Tibial nerve (tissue), 4 donors: ENCODE data around the gene COBL. TPM values are rescaled to one million over a fixed set of nuclear protein-coding genes. Genes with fewer than 3 reads are reported as not detected.
A peak's percentile ranks its signal among the peaks of the same experiment; 100 is the strongest.
"Not testable (repeated sequence)": the region's sequence is repeated elsewhere in the genome, so short reads cannot be mapped to it uniquely, and the experiment has no call there.

Experiments used
- DNase-seq, 2 donors: peaks; one replicate each; pipeline ENCODE4 v3.0.0-alpha.2; 2019; ENCODE audit warnings: low spot score in 2 of 2
- H3K27ac ChIP-seq, 4 donors: fragments of 200-600 bp; sonication (generic) in 3 of 4; one replicate each; pipeline ENCODE4 v1.5.1; 2017 to 2019; ENCODE audit warnings: mild to moderate bottlenecking in 1 of 4
- H3K27me3 ChIP-seq, 2 donors: fragments of 200-600 bp; sonication (generic) in 1 of 2; one replicate each; pipeline versions ENCODE4 v1.5.1 to v1.6.0; 2017 to 2019
- H3K36me3 ChIP-seq, 3 donors: fragments of 200-600 bp; sonication (generic); one replicate each; pipeline ENCODE4 v1.5.1; 2018 to 2019
- H3K4me1 ChIP-seq, 4 donors: fragments of 200-600 bp; sonication (generic) in 3 of 4; one replicate each; pipeline ENCODE4 v1.5.1; 2017 to 2019
- H3K4me3 ChIP-seq, 4 donors: fragments of 200-600 bp; sonication (generic) in 3 of 4; one replicate each; pipeline ENCODE4 v1.5.1; 2017 to 2019; ENCODE audit warnings: mild to moderate bottlenecking in 1 of 4, moderate library complexity in 1 of 4
- H3K9me3 ChIP-seq, 4 donors: fragments of 200-600 bp; sonication (generic) in 3 of 4; one replicate each; pipeline ENCODE4 v1.5.1; 2017 to 2019
- EP300 ChIP-seq, 2 donors: sonication (generic); formaldehyde crosslinking; IDR thresholded peaks; one replicate each; pipeline ENCODE4 v1.6.1; 2017; ENCODE audit warnings: antibody characterized with exemption in 2 of 2, mild to moderate bottlenecking in 1 of 2
- POLR2A ChIP-seq, 2 donors: fragments of 450-650 bp; IDR thresholded peaks; one replicate each; pipeline ENCODE4 v1.6.1; 2017; ENCODE audit warnings: antibody characterized with exemption in 2 of 2, mild to moderate bottlenecking in 2 of 2, moderate library complexity in 2 of 2
- WGBS, 2 donors: methylation state at CpG; one replicate each; pipeline ENCODE4 v1.1.5; 2018; 5-methylcytosine and 5-hydroxymethylcytosine counted together
- total RNA-seq, 4 donors: library from RNA; depleted of rRNA; stranded (reverse); fragments of >200 nt; gene quantifications; one replicate each; pipeline ENCODE4 v1.1.0, GENCODE V29; 2016
- TF ChIP-seq, protein P1 (sequence below), 5 experiments: fragments of 200-600 bp in 3 of 5; fragments of 450-650 bp in 2 of 5; sonication (generic) in 3 of 5; IDR thresholded peaks; one replicate each; pipeline ENCODE4 v1.5.1; 2016 to 2019; ENCODE audit warnings: antibody characterized with exemption in 5 of 5, mild to moderate bottlenecking in 3 of 5, moderate library complexity in 2 of 5

COBL gene
- total RNA-seq, 4 donors from 2014 or later = 6.3 to 18.1 (median 8.1) TPM

DNA sequence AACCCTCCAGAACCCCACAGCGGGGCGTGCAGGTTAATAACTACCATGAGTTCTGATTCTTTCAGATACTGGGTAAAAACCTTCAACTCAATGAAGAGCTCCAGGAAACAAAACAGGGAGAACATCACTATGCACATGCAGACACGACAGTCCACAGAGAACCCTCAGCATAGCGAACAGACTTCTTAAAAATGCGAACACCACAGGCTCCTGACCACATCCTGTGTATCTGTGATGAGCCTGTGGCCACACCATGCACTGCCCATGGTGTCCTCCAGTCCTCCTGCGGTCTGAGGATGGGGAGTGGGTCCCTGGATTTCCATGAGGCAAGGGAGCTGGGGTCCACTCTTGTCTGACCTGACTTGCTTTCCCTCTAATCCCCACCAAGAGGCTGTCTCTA, 107.2 kb downstream of the COBL start:
- H3K27me3 ChIP-seq = no peaks in the 10 kb centered on the region
- TF ChIP-seq EP300 (IDR thresholded peaks at IDR 0.05) (no peak), POLR2A (IDR thresholded peaks at IDR 0.05) (no peak)
- TF ChIP-seq, protein P1, sequence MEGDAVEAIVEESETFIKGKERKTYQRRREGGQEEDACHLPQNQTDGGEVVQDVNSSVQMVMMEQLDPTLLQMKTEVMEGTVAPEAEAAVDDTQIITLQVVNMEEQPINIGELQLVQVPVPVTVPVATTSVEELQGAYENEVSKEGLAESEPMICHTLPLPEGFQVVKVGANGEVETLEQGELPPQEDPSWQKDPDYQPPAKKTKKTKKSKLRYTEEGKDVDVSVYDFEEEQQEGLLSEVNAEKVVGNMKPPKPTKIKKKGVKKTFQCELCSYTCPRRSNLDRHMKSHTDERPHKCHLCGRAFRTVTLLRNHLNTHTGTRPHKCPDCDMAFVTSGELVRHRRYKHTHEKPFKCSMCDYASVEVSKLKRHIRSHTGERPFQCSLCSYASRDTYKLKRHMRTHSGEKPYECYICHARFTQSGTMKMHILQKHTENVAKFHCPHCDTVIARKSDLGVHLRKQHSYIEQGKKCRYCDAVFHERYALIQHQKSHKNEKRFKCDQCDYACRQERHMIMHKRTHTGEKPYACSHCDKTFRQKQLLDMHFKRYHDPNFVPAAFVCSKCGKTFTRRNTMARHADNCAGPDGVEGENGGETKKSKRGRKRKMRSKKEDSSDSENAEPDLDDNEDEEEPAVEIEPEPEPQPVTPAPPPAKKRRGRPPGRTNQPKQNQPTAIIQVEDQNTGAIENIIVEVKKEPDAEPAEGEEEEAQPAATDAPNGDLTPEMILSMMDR (IDR thresholded peaks at IDR 0.05) = no peak
- H3K4me1 ChIP-seq = peaks cover 0 to 5% (median 0%) of the 10 kb centered on the region in 4 donors
- DNase-seq = no peak
- WGBS, 2 donors = 82 to 83% methylated on average over 6 of the region's 6 CpGs
- peaks cover 0 to 9% (median 0%) of the 10 kb centered on the region in 4 donors for H3K9me3 ChIP-seq
- no peak overlapping the region for H3K4me3 ChIP-seq
- H3K27ac ChIP-seq = no peak overlapping the region
- H3K36me3 ChIP-seq = no peaks in the 10 kb centered on the region

DNA sequence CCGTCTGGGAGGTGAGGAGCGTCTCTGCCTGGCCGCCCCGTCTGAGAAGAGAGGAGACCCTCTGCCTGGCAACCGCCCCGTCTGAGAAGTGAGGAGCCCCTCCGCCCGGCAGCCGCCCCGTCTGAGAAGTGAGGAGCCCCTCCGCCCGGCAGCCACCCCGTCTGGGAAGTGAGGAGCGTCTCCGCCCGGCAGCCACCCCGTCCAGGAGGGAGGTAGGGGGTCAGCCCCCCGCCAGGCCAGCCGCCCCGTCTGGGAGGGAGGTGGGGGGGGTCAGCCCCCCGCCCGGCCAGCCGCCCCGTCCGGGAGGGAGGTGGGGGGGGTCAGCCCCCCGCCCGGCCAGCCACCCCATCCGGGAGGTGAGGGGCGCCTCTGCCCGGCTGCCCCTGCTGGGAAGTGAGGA, 108.5 kb downstream of the COBL start:
- WGBS, 2 donors = 99 to 100% methylated on average over 4 to 18 of the region's 30 CpGs
- DNase-seq, H3K27ac ChIP-seq, H3K4me1 ChIP-seq, H3K27me3 ChIP-seq, H3K36me3 ChIP-seq, H3K4me3 ChIP-seq: not testable (repeated sequence)
- peaks cover 0 to 17% (median 2%) of the 10 kb centered on the region in 4 donors for H3K9me3 ChIP-seq

DNA sequence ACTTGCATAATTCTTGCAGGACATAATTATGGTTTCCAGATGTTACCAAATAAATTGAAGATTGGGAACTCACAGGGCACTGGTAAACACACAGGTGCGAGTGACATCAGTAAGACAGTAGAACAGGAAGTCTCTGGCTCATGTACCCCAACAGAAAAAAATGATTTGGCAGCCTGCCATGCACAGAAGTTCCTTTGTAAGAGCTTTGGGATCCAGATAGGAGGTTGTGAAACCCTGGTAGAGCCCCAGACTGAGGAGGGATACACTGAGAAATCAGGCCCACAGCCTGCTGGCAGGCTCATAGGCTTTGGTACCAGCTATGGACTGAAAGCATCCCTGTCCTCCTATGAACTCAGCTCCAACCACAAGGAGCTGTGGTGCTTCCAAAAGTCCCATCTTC, 118.0 kb downstream of the COBL start:
- no peak for DNase-seq
- Histone ChIP-seq H3K27ac (no peak overlapping the region), H3K4me3 (no peak overlapping the region), H3K9me3 (peaks cover 0 to 9% (median 3%) of the 10 kb centered on the region in 4 donors), H3K36me3 (no peaks in the 10 kb centered on the region), H3K4me1 (no peaks in the 10 kb centered on the region), H3K27me3 (no peaks in the 10 kb centered on the region)
- 68 to 77% methylated on average over 1 of the region's 1 CpG for WGBS, 2 donors
- no peak for TF ChIP-seq EP300 (IDR thresholded peaks at IDR 0.05)
- no peak for TF ChIP-seq POLR2A (IDR thresholded peaks at IDR 0.05)
- TF ChIP-seq, protein P1 (IDR thresholded peaks at IDR 0.05) = no peak

DNA sequence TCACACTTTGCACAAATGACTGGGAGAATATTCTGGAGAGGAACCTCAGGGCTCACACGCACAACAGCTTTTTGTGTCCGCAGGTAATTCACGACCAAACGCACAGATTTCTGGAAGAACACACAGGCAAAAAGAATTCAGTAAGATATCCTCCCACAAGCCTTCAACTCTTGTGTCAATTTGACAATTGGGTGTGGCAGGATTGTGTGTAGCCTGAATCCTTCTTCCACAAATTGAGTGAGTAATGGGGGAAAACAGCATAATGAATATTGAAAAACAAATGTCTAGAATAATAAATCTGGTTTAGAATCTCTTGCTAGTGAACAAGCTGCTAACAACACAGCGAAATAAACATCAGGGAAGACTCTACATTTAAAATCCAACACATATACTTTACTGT, 125.6 kb downstream of the COBL start:
- Histone ChIP-seq H3K27me3 (no peaks in the 10 kb centered on the region), H3K27ac (no peak overlapping the region), H3K36me3 (no peaks in the 10 kb centered on the region), H3K4me1 (peaks cover 0 to 9% (median 0%) of the 10 kb centered on the region in 4 donors), H3K4me3 (no peak overlapping the region), H3K9me3 (no peaks in the 10 kb centered on the region)
- WGBS, 2 donors = 80 to 93% methylated on average over 5 of the region's 5 CpGs
- TF ChIP-seq EP300 (IDR thresholded peaks at IDR 0.05) (no peak), POLR2A (IDR thresholded peaks at IDR 0.05) (no peak)
- TF ChIP-seq, protein P1 (IDR thresholded peaks at IDR 0.05) = no peak
- DNase-seq = no peak

DNA sequence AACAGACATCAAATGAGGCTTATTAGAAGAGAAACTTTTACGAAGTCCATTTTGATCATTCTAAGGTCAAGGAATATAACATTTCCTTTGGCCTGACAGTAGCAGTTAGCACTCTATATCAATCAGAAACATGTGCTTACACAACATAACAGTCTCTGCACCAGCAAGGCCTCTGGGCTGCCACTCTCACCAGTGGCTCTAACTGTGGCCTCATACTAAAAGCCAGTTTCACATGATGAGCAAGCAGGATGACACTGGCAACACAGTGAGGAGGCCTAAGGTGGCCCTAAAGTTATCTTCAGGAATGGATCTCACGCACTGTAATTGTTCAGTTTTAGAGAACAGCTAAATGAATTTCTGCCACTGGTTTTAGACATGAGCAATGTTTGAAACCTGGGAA, 126.8 kb downstream of the COBL start:
- WGBS, 2 donors = 69 to 92% methylated on average over 2 of the region's 2 CpGs
- H3K4me1 ChIP-seq = peaks cover 0 to 9% (median 0%) of the 10 kb centered on the region in 4 donors
- H3K9me3 ChIP-seq = no peaks in the 10 kb centered on the region
- no peaks in the 10 kb centered on the region for H3K27me3 ChIP-seq
- H3K27ac ChIP-seq = peak overlapping the region in 1 of 4 donors; percentile 80
- TF ChIP-seq, protein P1 (IDR thresholded peaks at IDR 0.05) = no peak
- TF ChIP-seq POLR2A (IDR thresholded peaks at IDR 0.05) = no peak
- no peak for TF ChIP-seq EP300 (IDR thresholded peaks at IDR 0.05)
- no peak overlapping the region for H3K4me3 ChIP-seq
- no peaks in the 10 kb centered on the region for H3K36me3 ChIP-seq
- DNase-seq = no peak

DNA sequence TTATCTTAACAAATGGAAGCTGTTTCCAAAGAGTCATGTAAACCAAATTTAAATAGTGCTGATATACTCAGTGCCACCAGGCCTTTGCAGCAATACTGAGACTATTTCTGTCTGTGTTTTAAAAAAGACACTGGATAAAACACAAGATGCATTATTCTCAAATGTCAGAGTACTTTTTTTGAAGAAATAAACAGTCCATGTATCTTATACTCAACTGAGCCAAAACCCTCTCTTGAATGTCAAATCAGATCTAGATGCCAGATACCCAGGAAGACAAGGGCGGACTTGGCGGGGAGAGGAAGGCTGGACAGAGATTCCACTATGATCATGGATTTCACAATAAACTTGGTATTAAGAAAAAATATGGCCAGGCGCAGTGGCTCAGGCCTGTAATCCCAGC, 127.6 kb downstream of the COBL start:
- Histone ChIP-seq H3K4me3 (no peak overlapping the region), H3K27ac (peak overlapping the region in 2 of 4 donors; percentile 68 to 80), H3K9me3 (no peaks in the 10 kb centered on the region), H3K36me3 (no peaks in the 10 kb centered on the region), H3K4me1 (peaks cover 0 to 9% (median 0%) of the 10 kb centered on the region in 4 donors), H3K27me3 (no peaks in the 10 kb centered on the region)
- DNase-seq = no peak
- no peak for TF ChIP-seq POLR2A (IDR thresholded peaks at IDR 0.05)
- TF ChIP-seq, protein P1 (IDR thresholded peaks at IDR 0.05) = no peak
- TF ChIP-seq EP300 (IDR thresholded peaks at IDR 0.05) = no peak
- 45 to 66% methylated on average over 3 of the region's 3 CpGs for WGBS, 2 donors
